ENCODE data around the gene TENT4A.

TENT4A gene

DNA sequence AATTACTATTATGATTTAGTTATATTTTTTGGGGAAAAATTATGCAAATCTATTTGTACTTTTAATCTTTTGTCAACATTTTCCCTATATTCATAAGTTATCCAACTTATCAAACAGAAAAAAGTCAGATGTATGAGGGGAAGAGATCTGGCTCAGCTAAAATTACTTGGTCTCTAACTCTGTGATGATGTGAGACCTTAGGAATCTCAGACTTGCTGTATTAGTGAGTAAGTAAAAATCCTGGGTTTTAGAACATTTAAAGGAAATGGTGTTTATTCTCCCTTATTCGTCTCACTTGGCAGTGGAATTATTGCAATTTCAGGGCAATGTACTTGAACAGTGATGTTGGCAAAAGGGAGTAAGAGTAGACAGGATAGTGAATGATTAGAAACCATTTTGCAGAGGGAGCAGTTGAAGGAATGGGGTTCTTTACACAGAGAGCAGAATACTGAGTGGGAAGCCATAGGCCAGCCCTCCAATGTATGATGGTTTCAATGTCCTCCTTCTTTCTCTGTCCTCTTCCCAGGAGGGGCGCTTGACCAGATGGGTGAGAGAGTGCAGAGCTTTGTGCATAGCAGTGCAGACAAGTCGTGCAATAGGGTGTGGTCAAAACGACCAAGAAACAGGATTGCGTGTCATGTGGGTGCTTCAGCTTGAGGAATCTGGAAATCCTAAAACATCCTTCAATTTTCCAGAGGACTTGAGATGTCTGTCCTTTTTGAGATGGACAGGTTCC lies 91.7 kb downstream of the TENT4A start:
- no peak for DNase-seq (ENCODE audit: low spot score)

- no peak for DNase-seq (ENCODE audit: low spot score)
These were observed 92.6 kb downstream of the TENT4A start for GRCh38 chr5:6805841-6806240.

Data from kidney capillary endothelial cell (primary cell).